ENCODE data around the gene LARP4B. TPM values are rescaled to one million over a fixed set of nuclear protein-coding genes. Genes with fewer than 3 reads are reported as not detected.
"Not testable (repeated sequence)": the region's sequence is repeated elsewhere in the genome, so short reads cannot be mapped to it uniquely, and the experiment has no call there.

The LARP4B gene
- total RNA-seq, 1 donor from 2014 or later, result 59.9 TPM

- no peak for DNase-seq
- intact Hi-C loops (cut with DNase I), result no loop called here
- ATAC-seq (ENCODE audit: poor library complexity), result no peak
These were observed 31.7 kb upstream of the LARP4B start for GRCh38 chr10:963186-963585.

DNA sequence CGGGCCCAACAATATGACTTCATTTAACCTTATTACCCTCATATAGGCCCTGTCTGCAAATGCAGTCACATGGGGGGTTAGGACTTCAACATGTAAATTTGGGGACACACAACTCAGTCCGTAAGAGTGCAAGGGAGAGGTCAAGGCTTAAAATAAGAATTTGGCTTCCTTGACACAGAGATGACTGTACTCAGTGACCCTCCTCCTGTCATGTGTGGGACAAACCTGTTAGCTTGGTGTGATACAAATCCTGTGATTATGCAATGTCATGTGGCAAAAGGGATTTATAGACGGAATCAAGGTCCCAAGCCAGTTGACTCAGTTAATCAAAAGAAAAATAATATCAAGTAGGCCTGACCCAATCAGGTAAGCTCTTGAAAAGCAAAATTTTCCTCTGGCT is 30.8 kb upstream of the LARP4B start:
- ATAC-seq (ENCODE audit: poor library complexity), result no peak

DNA sequence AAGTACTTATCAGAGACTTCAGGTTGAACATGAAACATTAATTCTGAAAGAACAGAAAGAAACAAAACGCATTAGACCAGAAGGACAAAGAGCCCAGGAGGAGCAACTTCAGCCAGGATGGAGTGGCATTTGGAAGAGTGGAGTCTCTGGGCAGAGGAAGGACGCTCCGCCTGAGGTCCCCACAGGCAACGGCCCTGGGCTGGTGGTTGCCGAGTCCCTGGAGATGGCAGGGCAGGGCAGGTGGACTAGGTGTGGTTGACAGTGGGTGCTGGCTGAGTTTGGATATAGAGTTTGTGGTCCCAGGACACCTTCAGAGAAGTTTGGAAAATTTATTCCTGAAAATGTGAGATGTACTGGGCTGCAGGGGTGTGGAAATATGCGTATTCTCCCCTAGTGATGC is 27.4 kb upstream of the LARP4B start:
- ATAC-seq (ENCODE audit: poor library complexity) (no peak), DNase-seq (no peak)
- intact Hi-C loops (cut with DNase I), result no loop called here

More for the DNA sequence above, 30.8 kb upstream of the LARP4B start:
- no peak for DNase-seq
- intact Hi-C loops (cut with DNase I), result no loop called here

GRCh38 chr10:958106-958505 is 26.6 kb upstream of the LARP4B start:
- DNase-seq (no peak), ATAC-seq (ENCODE audit: poor library complexity) (no peak)
- intact Hi-C loops (cut with DNase I), result no loop called here

DNA sequence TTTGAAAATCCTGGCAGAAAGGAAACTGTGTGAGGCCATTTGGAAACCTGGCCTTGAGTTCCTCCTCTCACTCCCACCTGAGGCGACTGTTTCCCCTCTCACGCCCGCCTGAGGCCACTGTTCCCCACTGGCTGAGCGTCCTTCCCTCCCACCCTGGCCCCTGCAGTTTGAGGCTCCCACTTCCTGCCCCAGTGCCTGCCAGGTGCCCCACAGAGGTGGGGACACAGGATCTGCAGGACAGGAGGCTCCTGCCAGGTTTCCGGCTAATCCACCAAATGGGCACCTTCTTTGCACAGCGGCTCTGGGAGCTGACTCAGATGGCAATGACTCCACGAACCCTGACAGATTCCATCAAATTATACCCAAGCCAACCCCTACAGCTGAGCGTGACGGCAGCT is 24.3 kb upstream of the LARP4B start:
- intact Hi-C loops (cut with DNase I), result no loop called here
- ATAC-seq (ENCODE audit: poor library complexity) (no peak), DNase-seq (no peak)

- ATAC-seq (ENCODE audit: poor library complexity), result no peak
These were observed 23.8 kb upstream of the LARP4B start for GRCh38 chr10:955127-955819.

GRCh38 chr10:954396-954795 is 22.9 kb upstream of the LARP4B start:
- no peak for DNase-seq
- intact Hi-C loops (cut with DNase I), result no loop called here
- ATAC-seq (ENCODE audit: poor library complexity), result no peak

More at GRCh38 chr10:955127-955819, 23.8 kb upstream of the LARP4B start:
- intact Hi-C loops (cut with DNase I), result no loop called here
- no peak for DNase-seq

GRCh38 chr10:953836-954235 is 22.3 kb upstream of the LARP4B start:
- ATAC-seq (ENCODE audit: poor library complexity) (no peak), DNase-seq (no peak)
- intact Hi-C loops (cut with DNase I), result no loop called here

GRCh38 chr10:949446-949845 is 17.9 kb upstream of the LARP4B start:
- no peak for ATAC-seq (ENCODE audit: poor library complexity)
- intact Hi-C loops (cut with DNase I), result no loop called here
- no peak for DNase-seq

DNA sequence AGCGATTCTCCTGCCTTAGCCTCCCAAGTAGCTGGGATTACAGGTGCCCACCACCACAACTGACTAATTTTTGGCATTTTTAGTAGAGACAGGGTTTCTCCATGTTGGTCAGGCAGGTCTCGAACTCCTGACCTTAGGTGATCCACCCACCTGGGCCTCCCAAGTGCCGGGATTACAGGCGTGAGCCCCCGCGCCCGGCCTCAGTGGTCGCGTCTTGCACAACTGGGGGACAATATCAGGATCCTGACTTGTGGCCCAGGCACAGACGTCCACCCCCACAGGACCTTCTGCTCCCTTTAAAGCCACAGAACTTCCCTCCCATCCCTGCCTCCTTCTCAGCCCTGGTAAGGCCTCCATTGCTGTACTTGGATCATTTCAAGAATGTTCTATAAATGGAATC is 16.8 kb upstream of the LARP4B start:
- intact Hi-C loops (cut with DNase I), result no loop called here
- ATAC-seq (ENCODE audit: poor library complexity), result no peak
- no peak for DNase-seq

- DNase-seq (no peak), ATAC-seq (ENCODE audit: poor library complexity) (no peak)
- intact Hi-C loops (cut with DNase I), result no loop called here
These were observed 16.4 kb upstream of the LARP4B start for GRCh38 chr10:947881-948280.

GRCh38 chr10:947051-947450 is 15.5 kb upstream of the LARP4B start:
- intact Hi-C loops (cut with DNase I), result no loop called here
- DNase-seq, result no peak
- ATAC-seq (ENCODE audit: poor library complexity), result no peak

- DNase-seq, result no peak
- no peak for ATAC-seq (ENCODE audit: poor library complexity)
- intact Hi-C loops (cut with DNase I), result no loop called here
These were observed 14.3 kb upstream of the LARP4B start for GRCh38 chr10:945778-946177.

DNA sequence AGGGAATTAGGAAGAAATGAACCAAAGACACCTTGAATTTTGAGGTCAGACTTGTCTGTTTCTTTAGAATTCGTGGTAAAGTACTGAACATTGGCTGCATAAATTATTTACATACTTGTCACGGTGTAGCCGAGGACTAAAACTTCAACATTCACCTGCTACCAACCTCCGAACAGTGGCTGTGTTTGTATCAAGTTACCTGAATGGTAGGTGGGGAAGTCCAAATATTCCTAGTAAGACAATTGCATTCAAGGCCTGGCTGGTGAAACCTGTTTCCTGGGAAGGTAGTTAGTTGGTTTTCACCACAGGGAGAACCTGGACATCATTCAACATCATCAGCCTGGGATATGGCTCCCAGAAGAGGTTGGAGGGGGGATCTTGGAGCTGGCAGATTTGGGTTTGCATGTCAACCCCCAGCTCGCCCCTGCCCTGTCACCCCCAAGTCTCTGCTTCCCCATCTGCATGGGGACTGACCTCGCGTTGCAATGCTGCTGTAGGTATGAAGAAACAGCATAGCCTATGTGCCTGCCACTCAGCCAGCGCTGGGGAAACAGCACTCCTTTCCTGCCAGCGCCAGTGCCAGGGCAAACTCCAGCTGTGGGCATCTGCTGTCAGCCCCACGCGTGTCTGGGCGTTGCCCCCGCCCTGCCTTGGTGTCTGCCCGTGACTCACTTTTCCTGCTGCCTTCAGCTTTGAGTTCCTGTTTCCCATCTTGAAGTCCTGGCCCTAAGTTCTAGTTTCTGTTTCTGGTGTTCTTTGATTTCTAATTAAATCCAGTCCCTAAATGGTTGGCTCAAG is 12.7 kb upstream of the LARP4B start:
- intact Hi-C loops (cut with DNase I), result no loop called here
- DNase-seq (peak; percentile 84), ATAC-seq (ENCODE audit: poor library complexity) (peak; percentile 76)

DNA sequence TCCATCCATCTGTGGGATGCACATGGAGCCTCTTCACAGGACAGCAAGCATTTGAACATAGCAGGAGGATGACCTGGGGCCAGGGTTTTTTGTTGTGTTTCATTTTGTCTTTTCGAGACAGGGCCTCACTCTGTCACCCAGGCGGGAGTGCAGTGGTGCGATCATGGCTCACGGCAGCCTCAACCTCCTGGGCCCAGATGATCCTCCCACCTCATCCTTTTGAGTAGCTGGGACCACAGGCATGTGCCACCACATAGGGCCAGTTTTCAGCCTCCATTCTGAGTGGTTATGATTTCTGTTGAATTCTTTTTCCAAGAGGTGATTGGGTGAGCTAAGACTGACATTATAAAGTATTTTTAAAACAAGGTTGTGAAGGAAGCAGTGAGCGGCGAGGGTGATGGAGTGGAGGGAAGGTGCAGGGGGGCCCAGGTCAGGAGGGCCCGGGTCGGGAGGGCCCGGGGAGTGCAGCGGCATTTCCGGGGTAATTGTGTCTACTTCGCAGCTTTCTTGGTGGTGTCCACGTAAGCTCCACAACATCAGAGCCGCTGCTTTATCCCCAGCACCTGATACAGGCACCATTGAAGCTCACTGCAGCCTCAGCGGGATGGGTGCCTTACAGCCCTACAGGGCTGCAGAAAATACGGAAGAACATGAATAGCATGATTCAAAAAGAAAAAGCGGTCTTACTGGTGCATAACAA is 12.0 kb upstream of the LARP4B start:
- DNase-seq (no peak), ATAC-seq (ENCODE audit: poor library complexity) (no peak)
- intact Hi-C loops (cut with DNase I), result no loop called here

DNA sequence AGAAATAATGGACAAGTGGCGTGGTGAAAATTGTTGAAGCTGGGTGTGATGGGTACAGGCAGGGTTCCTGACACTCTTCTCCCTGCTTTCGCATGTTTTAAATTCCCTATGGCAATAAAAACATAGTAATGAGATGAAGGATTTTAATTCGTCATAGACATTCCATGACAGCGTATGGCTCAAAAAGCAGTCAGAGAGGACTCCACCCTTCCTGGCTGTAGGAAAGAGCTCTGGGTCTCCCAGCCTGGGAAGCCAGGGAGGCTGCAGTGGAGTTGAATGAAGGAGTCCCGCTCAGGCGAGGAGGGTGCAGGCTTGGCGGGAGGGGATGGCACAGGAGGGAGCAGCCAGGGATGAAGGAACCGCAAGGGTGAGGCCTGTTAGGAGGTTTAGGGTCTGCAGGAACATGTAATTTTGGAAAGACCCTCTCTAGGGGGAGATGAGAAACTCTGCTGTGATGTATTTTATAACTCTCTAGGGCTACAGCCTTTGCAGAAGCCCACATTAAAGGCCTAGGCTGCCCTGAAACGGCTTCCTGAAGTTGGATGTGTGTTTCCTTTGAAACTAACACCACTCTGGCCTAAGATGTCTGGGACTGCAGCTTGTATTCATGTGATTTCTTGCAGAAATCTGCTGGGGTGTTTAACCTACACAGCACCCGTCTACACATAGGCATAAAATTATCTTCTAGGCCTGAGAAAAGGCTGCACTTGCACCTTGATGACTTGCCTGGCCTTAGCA is 7.6 kb upstream of the LARP4B start:
- DNase-seq (no peak), ATAC-seq (ENCODE audit: poor library complexity) (no peak)
- intact Hi-C loops (cut with DNase I), result no loop called here

DNA sequence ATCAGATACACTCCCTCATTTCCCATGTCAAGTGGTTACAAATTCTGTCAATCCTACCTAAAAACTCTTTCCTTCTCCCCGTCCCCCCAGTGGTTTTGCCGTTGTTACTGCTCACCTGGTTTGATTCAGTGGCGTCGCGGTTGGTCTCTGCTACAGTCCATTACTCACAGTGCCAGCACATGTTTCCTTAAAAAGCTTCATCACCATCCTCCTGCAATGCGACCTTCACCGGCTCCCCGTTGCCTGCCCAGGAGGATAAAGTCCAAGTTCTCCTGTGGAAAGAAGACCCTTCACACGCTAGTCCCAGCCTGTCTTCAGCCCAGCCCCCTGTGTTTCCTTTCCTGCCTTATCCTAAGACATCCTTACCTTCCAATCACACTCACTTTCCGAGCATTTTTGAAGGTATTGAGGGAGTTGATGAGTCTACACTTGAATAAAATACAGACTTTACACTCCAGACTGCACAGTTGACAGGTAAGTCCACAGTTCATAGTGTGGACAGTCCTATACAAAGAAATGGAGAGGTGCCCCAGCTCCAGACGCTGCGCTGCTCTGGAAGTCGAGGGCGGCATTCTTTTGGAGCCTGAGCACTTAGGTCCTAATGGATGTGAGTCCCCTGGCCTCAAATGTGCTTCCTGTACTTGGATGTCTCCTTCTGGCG is 3.4 kb upstream of the LARP4B start:
- ATAC-seq (ENCODE audit: poor library complexity) (no peak), DNase-seq (no peak)
- intact Hi-C loops (cut with DNase I), result no loop called here

DNA sequence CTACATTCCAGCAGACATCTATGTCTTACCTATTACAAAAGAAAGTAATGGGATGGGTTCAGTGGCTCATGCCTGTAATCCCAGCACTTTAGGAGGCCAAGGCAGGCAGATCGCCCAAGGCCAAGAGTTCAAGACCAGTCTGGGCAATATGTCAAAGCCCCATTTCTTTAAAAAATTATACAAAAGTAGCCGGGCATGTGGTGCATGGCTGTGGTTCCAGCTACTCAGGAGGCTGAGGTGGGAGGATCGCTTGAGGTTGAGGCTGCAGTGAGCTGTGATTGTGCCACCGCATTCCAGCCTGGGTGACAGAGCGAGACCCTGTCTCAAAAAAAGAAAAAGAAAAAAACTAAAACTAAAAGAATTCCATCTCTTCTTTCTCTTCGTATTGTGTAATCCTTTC is 2.7 kb upstream of the LARP4B start:
- ATAC-seq (ENCODE audit: poor library complexity); intact Hi-C loops (cut with DNase I); DNase-seq: not testable (repeated sequence)

DNA sequence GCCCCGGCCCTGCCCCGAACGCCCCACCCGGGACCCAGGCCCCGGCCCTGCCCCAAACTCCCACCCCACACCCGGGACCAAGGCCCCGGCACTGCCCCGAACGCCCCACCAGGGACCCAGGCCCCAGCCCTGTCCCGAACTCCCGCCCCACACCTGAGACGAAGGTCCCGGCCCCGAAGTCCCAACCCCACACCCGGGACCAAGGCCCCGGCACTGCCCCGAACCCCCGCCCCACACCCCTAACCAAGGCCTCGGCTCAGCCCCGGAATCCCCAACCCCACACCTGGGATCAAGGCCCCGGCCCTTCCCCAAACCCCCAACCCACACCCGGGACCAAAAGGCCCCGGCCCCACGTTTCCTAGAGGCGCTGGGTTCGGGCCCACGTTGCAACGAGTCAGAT is 1.1 kb upstream of the LARP4B start:
- intact Hi-C loops (cut with DNase I), result no loop called here
- no peak for ATAC-seq (ENCODE audit: poor library complexity)

More for the DNA sequence above, 1.1 kb upstream of the LARP4B start:
- peak; percentile 44 for DNase-seq
